NT2/D1 (cell line): ENCODE results near the gene FAM222B.

ENCODE experiments used
- DNase-seq: peaks from one replicate; pipeline ENCODE4 v3.0.0-alpha.2; 2011; ENCODE audit warnings: low read depth, low spot score
- H3K27me3 ChIP-seq: 2 replicates; pipeline ENCODE4 v1.6.0; 2011; ENCODE audit warnings: mild to moderate bottlenecking; ENCODE audit not compliant: insufficient read length, insufficient read depth
- H3K36me3 ChIP-seq: 2 replicates; pipeline ENCODE4 v1.6.1; 2011; ENCODE audit warnings: mild to moderate bottlenecking, low read length, mixed read lengths; ENCODE audit not compliant: insufficient read depth, insufficient read length
- H3K4me1 ChIP-seq: 2 replicates; pipeline ENCODE4 v1.5.1; 2011; ENCODE audit not compliant: insufficient read depth, insufficient read length
- H3K4me3 ChIP-seq: 2 replicates; pipeline ENCODE4 v1.5.1; 2011; ENCODE audit warnings: low read depth; ENCODE audit not compliant: insufficient read length
- H3K9ac ChIP-seq: 2 replicates; pipeline ENCODE4 v1.6.0; 2011; ENCODE audit warnings: low read depth; ENCODE audit not compliant: insufficient read length
- H3K9me3 ChIP-seq: 2 replicates; pipeline ENCODE4 v1.5.1; 2011; ENCODE audit warnings: mild to moderate bottlenecking, low read length; ENCODE audit not compliant: insufficient read depth
- SUZ12 ChIP-seq: IDR thresholded peaks from 2 replicates; pipeline ENCODE4 v1.6.1; 2011; ENCODE audit not compliant: insufficient read length, insufficient read depth; ENCODE audit errors: extremely low read depth
- YY1 ChIP-seq: IDR thresholded peaks from 2 replicates; pipeline ENCODE4 v1.6.1; 2011; ENCODE audit not compliant: insufficient read length, insufficient read depth
- ZNF274 ChIP-seq: IDR thresholded peaks from 2 replicates; pipeline ENCODE4 v1.6.1; 2011; ENCODE audit warnings: mild to moderate bottlenecking, low read depth, low read length

Gene FAM222B

DNA sequence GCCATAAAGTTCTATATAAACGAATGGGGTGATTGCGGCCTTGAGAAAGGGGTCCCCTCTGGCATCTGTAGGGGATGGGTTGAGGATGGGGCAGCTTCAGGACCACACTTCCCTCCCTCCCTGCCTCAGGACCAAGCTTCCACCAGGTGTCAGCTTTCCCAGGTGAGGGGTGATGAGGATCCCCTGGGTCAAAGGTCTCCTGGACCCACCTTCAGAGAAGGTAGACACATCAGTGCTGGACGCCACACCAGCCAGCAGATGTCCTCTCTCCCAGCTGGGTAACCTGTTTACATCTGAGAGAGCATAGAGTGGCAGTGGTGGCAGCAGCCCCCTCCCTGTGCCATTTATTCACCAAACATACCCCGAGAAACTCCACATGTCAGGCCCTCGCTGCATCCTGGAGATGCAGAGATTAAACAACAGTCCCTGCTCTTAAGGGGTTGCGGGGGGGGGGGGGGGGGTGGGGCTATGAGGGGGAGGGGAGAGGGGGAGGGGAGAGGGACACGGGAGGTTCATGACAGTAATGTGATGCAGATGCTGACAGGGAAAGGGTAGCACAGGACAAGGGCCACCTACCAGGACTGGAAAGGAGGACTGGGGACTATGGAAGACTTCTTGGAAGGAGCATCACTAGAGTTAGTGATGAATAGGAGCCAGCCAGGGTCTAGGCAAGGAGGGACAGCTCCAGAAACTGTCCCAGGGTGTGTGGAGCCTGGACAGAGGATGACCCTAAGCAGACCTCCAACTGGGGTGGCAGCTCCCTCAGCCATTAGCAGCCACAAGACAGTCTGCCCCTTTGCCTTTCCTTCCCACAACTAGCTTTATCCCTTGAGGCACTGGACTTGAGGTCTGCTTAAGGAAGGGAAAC lies 135.9 kb downstream of the FAM222B start:
- TF ChIP-seq ZNF274 (no peak), YY1 (no peak), SUZ12 (no peak)
- H3K9ac ChIP-seq: no peak overlapping the region
- H3K4me1 ChIP-seq: peaks cover 23% of the 10 kb centered on the region
- peaks cover 48% of the 10 kb centered on the region for H3K36me3 ChIP-seq
- H3K27me3 ChIP-seq: no peaks in the 10 kb centered on the region
- H3K9me3 ChIP-seq: no peaks in the 10 kb centered on the region
- DNase-seq: no peak
- no peak overlapping the region for H3K4me3 ChIP-seq
